Lung (tissue), 12 donors: Measurements from ENCODE around the gene ADAMTSL1. TPM values are rescaled to one million over a fixed set of nuclear protein-coding genes. Genes with fewer than 3 reads are reported as not detected.
A peak's percentile ranks its signal among the peaks of the same experiment; 100 is the strongest.

Experiments
- ATAC-seq: fragments of 200-7000 bp; cut with Tn5 transposase; one replicate; pipeline ENCODE4 v1.9.1; 2020; ENCODE audit warnings: moderate number of reproducible peaks; ENCODE audit not compliant: insufficient read depth, low FRiP score
- DNase-seq, 3 donors: peaks; one replicate each; pipeline ENCODE4 v3.0.0-alpha.2; 2013 to 2017
- H3K27ac ChIP-seq, 2 donors: one replicate each; pipeline ENCODE4 v1.5.1; 2013; ENCODE audit warnings: mild to moderate bottlenecking in 2 of 2, moderate library complexity in 2 of 2, control low read depth in 1 of 2, inconsistent platforms in 1 of 2, low read depth in 1 of 2, low read length in 1 of 2
- H3K27me3 ChIP-seq, 3 donors: one replicate each; pipeline ENCODE4 v1.5.1; 2013; ENCODE audit warnings: low read length in 2 of 3; ENCODE audit not compliant: control insufficient read depth in 3 of 3, insufficient read depth in 3 of 3
- H3K36me3 ChIP-seq, 4 donors: one replicate each; pipeline ENCODE4 v1.5.1; 2013; ENCODE audit warnings: low read length in 4 of 4, mild to moderate bottlenecking in 1 of 4, moderate library complexity in 1 of 4; ENCODE audit not compliant: control insufficient read depth in 4 of 4, insufficient read depth in 4 of 4
- H3K4me1 ChIP-seq, 5 donors: one replicate each; pipeline ENCODE4 v1.5.1; 2013; ENCODE audit warnings: low read length in 5 of 5, mild to moderate bottlenecking in 2 of 5, moderate library complexity in 1 of 5; ENCODE audit not compliant: control insufficient read depth in 5 of 5, insufficient read depth in 5 of 5
- H3K4me3 ChIP-seq: one replicate; pipeline ENCODE4 v1.5.1; 2013; ENCODE audit warnings: mild to moderate bottlenecking, control low read depth, moderate library complexity
- H3K9ac ChIP-seq, 2 donors: one replicate each; pipeline ENCODE4 v1.5.1; 2013; ENCODE audit warnings: low read length in 2 of 2, control low read depth in 1 of 2; ENCODE audit not compliant: insufficient read depth in 1 of 2
- H3K9me3 ChIP-seq, 4 donors: one replicate each; pipeline ENCODE4 v1.5.1; 2013; ENCODE audit warnings: low read length in 3 of 4, mild to moderate bottlenecking in 1 of 4, moderate library complexity in 1 of 4; ENCODE audit not compliant: control insufficient read depth in 4 of 4, insufficient read depth in 3 of 4
- WGBS, 2 donors: extraction: QIAGEN DNeasy Blood & Tissue Kit; methylation state at CpG; one replicate each; pipeline ENCODE4 v1.1.7; 2013; 5-methylcytosine and 5-hydroxymethylcytosine counted together
- polyA plus RNA-seq, 2 donors: library from polyadenylated mRNA; stranded (reverse); fragments of 200-250 nt; gene quantifications; one replicate each; pipeline ENCODE4 v1.2.1, GENCODE V29; 2013
- total RNA-seq, 2 donors: library from RNA; depleted of rRNA in 1 of 2; stranded (reverse); fragments of >200 nt in 1 of 2; gene quantifications; one replicate each; pipeline ENCODE4 v1.2.1, GENCODE V29; 2014 to 2021
- TF ChIP-seq, protein P1 (sequence below): IDR thresholded peaks from 2 replicates; pipeline ENCODE4 v1.5.1; 2012; ENCODE audit warnings: mild to moderate bottlenecking; ENCODE audit errors: control extremely low read depth, extremely low read depth
- donor health status: control.
- donor health status: control.
- donor health status: Bipolar disorder and iron deficiency.
- donor health status: healthy.
- donor health status: DM: yes; HTN: yes; CAD: no.

The ADAMTSL1 gene
- total and polyA plus RNA-seq, 4 donors, result 0.25 to 36.2 (median 1.4) TPM

DNA sequence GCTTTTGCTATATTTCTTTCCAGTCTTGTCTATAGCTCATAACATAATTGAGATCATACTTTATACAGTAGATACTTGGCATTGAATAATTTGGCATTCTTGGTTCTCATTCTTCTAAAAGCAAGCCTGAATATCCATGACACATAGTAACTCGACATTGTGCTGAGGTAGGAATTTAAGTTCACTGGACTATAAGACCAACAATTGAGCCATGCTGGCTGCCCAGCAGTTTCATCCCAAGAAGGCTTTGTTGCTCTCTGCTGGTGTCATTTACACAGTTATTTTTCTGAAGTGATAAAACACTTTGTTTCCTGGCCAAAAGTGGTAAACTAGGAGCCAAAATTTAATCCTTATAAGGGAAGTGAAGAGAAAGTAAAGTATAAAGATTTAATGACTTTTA, 192.0 kb downstream of the ADAMTSL1 start:
- Histone ChIP-seq H3K36me3 (no peaks in the 10 kb centered on the region), H3K4me1 (peaks cover 2 to 19% (median 8%) of the 10 kb centered on the region in 5 donors), H3K27ac (no peak overlapping the region), H3K4me3 (no peak overlapping the region), H3K9me3 (no peaks in the 10 kb centered on the region), H3K9ac (no peak overlapping the region), H3K27me3 (no peaks in the 10 kb centered on the region)
- DNase-seq, result peak in 1 of 3 donors; percentile 16
- no peak for ATAC-seq
- WGBS, 2 donors, result 68 to 78% methylated on average over 1 of the region's 1 CpG
- TF ChIP-seq, protein P1, sequence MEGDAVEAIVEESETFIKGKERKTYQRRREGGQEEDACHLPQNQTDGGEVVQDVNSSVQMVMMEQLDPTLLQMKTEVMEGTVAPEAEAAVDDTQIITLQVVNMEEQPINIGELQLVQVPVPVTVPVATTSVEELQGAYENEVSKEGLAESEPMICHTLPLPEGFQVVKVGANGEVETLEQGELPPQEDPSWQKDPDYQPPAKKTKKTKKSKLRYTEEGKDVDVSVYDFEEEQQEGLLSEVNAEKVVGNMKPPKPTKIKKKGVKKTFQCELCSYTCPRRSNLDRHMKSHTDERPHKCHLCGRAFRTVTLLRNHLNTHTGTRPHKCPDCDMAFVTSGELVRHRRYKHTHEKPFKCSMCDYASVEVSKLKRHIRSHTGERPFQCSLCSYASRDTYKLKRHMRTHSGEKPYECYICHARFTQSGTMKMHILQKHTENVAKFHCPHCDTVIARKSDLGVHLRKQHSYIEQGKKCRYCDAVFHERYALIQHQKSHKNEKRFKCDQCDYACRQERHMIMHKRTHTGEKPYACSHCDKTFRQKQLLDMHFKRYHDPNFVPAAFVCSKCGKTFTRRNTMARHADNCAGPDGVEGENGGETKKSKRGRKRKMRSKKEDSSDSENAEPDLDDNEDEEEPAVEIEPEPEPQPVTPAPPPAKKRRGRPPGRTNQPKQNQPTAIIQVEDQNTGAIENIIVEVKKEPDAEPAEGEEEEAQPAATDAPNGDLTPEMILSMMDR, result no peak

- WGBS, 2 donors, result 68 to 72% methylated on average over 2 of the region's 2 CpGs
- no peak for ATAC-seq
- H3K27ac ChIP-seq, result no peak overlapping the region
Observed at GRCh38 chr9:18666348-18666747, 192.4 kb downstream of the ADAMTSL1 start.

DNA sequence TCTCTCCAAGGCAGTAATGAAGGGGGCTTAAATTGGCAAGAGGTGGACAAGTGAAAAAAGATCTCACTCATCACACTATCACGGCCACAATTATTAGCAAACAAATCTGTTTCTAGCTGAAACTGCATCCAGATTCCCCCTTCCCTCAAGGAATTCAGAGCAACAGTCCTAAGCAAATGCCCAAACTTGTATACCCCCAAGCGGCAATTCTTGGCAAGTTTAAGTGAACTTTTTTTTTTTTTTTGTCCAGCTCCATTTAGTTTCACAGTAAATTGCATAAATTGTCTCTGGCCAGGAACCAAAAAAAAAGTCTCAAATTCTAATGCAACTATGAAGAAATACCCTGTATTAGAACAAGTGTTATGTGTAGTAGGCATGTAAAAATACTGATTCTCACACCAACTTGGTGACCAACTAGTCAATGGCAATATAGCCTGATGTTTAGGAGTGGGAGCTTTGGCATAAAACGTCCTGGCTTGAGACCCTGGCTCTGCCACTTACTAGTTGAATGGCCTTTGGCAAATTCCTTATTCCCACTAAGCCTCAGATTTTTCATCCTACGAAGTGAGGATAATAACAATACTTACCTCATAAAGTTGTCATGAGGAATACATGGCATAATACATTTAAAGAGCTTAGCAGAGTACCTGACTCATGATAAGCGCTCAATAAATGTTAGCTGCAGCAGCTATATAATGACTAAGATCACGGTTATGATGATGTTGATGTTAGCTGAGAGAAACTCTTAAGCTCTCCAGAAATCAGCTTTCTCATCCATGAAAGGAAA, 193.2 kb downstream of the ADAMTSL1 start:
- Histone ChIP-seq H3K9me3 (no peaks in the 10 kb centered on the region), H3K9ac (no peak overlapping the region), H3K27me3 (no peaks in the 10 kb centered on the region), H3K27ac (no peak overlapping the region), H3K4me3 (no peak overlapping the region), H3K36me3 (no peaks in the 10 kb centered on the region), H3K4me1 (peaks cover 2 to 19% (median 8%) of the 10 kb centered on the region in 5 donors)
- 81 to 89% methylated on average over 6 of the region's 6 CpGs for WGBS, 2 donors
- ATAC-seq (no peak), DNase-seq (peak in 2 of 3 donors; percentile 84 to 88)
- TF ChIP-seq, protein P1, result no peak

More at GRCh38 chr9:18666348-18666747, 192.4 kb downstream of the ADAMTSL1 start:
- H3K36me3 ChIP-seq, result no peaks in the 10 kb centered on the region
- TF ChIP-seq, protein P1, result no peak
- no peaks in the 10 kb centered on the region for H3K27me3 ChIP-seq
- H3K9me3 ChIP-seq, result no peaks in the 10 kb centered on the region
- peaks cover 2 to 19% (median 8%) of the 10 kb centered on the region in 5 donors for H3K4me1 ChIP-seq
- H3K9ac ChIP-seq, result no peak overlapping the region
- peak in 2 of 3 donors; percentile 32 to 38 for DNase-seq
- no peak overlapping the region for H3K4me3 ChIP-seq
